SH-SY5Y (cell line): Measurements from ENCODE around the gene GJB2.

Experiments used
- GATA2 ChIP-seq: IDR thresholded peaks from 2 replicates; pipeline ENCODE4 v1.6.1; 2011; ENCODE audit warnings: mild to moderate bottlenecking, low read depth, low read length
- GATA3 ChIP-seq: IDR thresholded peaks from 2 replicates; pipeline ENCODE4 v1.6.1; 2011; ENCODE audit warnings: low read depth, mild to moderate bottlenecking, low read length, moderate library complexity

- TF ChIP-seq GATA2 (no peak), GATA3 (no peak)
Observed at GRCh38 chr13:20182231-20182846, 10.4 kb downstream of the GJB2 start.
